Progenitor cell of endocrine pancreas (in vitro differentiated cells): ENCODE results near the gene KLHL15. TPM values are rescaled to one million over a fixed set of nuclear protein-coding genes. Genes with fewer than 3 reads are reported as not detected.

ENCODE experiments used
- DNase-seq: peaks from one replicate; pipeline ENCODE4 v3.0.0; 2021; ENCODE audit warnings: low spot score; ENCODE audit not compliant: unreplicated experiment
- H3K27ac Mint-ChIP-seq: 2 replicates; pipeline ENCODE4 v1.8.0; 2021; ENCODE audit warnings: mild to moderate bottlenecking, moderate library complexity, mixed read lengths
- H3K27me3 Mint-ChIP-seq: 2 replicates; pipeline ENCODE4 v1.8.0; 2021; ENCODE audit warnings: mixed read lengths
- H3K36me3 Mint-ChIP-seq: 2 replicates; pipeline ENCODE4 v1.8.0; 2022; ENCODE audit warnings: mixed read lengths; ENCODE audit not compliant: insufficient read depth
- H3K4me1 Mint-ChIP-seq: 2 replicates; pipeline ENCODE4 v1.8.0; 2021; ENCODE audit warnings: low read depth, mixed read lengths
- H3K4me3 Mint-ChIP-seq: 2 replicates; pipeline ENCODE4 v1.8.0; 2021; ENCODE audit warnings: low read depth, mild to moderate bottlenecking, moderate library complexity, mixed read lengths
- H3K9me3 Mint-ChIP-seq: 2 replicates; pipeline ENCODE4 v1.8.0; 2021; ENCODE audit warnings: low read depth, mixed read lengths
- total RNA-seq: library from RNA; stranded (reverse); gene quantifications from 2 replicates; pipeline ENCODE4 v1.2.1, GENCODE V29; 2021
- TF ChIP-seq, protein P1 (sequence below): fragments of 200-600 bp; sonication (generic); IDR thresholded peaks from one replicate; pipeline ENCODE4 v1.5.0; 2021; ENCODE audit warnings: antibody characterized with exemption, mild to moderate bottlenecking; ENCODE audit not compliant: unreplicated experiment

The KLHL15 gene
- total RNA-seq, 1 donor from 2014 or later = 16.0 TPM

DNA sequence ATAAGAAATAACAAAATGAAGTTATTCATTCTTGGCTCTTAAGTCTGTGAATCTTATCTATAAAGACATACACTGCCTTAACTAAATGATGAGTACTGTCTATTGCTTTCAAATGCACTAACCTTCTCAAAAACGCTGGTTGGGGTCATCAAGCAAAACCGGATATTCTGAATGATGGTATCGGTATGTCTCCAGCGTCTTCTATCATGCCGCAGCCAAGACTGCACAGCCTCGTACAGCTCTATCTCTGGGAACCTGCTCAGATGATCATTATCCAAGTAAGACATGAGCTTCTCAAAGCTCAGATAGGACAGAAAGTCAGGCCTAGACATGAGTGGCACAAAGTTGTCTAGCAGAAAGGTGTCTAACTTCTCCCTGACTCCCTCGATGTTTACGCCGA is 21.1 kb downstream of the KLHL15 start:
- peaks cover 18% of the 10 kb centered on the region for H3K36me3 Mint-ChIP-seq

DNA sequence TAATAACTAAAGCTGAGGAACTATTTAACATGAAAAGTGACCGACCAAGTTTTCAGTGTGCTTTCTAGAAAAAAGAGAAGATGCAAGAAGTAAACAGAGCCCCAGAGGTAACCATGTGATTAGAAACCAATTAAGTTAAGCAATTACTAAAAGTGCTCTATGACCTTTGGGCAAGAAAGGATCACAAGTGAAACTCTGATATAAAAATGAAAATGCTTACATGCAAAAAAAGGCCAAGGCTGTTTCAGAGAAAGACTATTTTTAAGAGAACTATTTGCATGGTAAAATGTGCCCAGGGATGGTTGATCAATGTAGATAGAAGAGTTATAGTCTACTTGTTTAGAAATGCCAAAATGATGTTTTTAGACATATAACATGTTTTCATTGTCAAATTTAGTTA is 22.0 kb downstream of the KLHL15 start:
- peaks cover 7% of the 10 kb centered on the region for H3K4me1 Mint-ChIP-seq
- no peaks in the 10 kb centered on the region for H3K9me3 Mint-ChIP-seq
- no peak for DNase-seq
- H3K4me3 Mint-ChIP-seq = no peak overlapping the region
- H3K36me3 Mint-ChIP-seq = peaks cover 15% of the 10 kb centered on the region
- H3K27me3 Mint-ChIP-seq = no peaks in the 10 kb centered on the region
- TF ChIP-seq, protein P1, sequence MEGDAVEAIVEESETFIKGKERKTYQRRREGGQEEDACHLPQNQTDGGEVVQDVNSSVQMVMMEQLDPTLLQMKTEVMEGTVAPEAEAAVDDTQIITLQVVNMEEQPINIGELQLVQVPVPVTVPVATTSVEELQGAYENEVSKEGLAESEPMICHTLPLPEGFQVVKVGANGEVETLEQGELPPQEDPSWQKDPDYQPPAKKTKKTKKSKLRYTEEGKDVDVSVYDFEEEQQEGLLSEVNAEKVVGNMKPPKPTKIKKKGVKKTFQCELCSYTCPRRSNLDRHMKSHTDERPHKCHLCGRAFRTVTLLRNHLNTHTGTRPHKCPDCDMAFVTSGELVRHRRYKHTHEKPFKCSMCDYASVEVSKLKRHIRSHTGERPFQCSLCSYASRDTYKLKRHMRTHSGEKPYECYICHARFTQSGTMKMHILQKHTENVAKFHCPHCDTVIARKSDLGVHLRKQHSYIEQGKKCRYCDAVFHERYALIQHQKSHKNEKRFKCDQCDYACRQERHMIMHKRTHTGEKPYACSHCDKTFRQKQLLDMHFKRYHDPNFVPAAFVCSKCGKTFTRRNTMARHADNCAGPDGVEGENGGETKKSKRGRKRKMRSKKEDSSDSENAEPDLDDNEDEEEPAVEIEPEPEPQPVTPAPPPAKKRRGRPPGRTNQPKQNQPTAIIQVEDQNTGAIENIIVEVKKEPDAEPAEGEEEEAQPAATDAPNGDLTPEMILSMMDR = no peak
- no peak overlapping the region for H3K27ac Mint-ChIP-seq

More for the DNA sequence above, 21.1 kb downstream of the KLHL15 start:
- Mint-ChIP-seq H3K27ac (no peak overlapping the region), H3K27me3 (no peaks in the 10 kb centered on the region), H3K4me3 (no peak overlapping the region), H3K9me3 (no peaks in the 10 kb centered on the region), H3K4me1 (peaks cover 7% of the 10 kb centered on the region)
- TF ChIP-seq, protein P1 = no peak
- no peak for DNase-seq

GRCh38 chrX:24002792-24003191 is 24.2 kb downstream of the KLHL15 start:
- no peak for DNase-seq
- peaks cover 19% of the 10 kb centered on the region for H3K36me3 Mint-ChIP-seq
- H3K9me3 Mint-ChIP-seq = no peaks in the 10 kb centered on the region
- TF ChIP-seq, protein P1 = no peak
- H3K27ac Mint-ChIP-seq = no peak overlapping the region
- peaks cover 5% of the 10 kb centered on the region for H3K4me1 Mint-ChIP-seq
- H3K4me3 Mint-ChIP-seq = no peak overlapping the region
- no peaks in the 10 kb centered on the region for H3K27me3 Mint-ChIP-seq

DNA sequence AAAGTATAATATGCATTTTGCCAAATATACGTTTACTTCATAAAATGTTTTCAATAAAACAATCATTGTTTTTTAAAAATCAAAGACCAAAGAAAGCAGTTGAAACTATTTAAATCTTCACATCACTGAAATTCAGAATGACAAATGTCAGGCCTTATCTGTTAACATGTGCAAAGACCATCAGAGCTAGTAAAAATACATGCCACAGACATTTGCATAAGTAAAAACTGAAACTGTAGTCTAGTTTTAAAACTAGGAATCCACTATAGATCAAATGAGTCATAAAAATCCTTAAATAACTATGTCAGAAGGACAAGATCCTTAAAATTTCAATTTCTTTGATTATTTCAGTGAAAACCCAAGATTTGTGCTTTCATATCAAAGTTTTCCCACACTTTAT is 24.8 kb downstream of the KLHL15 start:
- TF ChIP-seq, protein P1 = no peak
- H3K4me3 Mint-ChIP-seq = no peak overlapping the region
- peaks cover 19% of the 10 kb centered on the region for H3K36me3 Mint-ChIP-seq
- H3K9me3 Mint-ChIP-seq = no peaks in the 10 kb centered on the region
- H3K27me3 Mint-ChIP-seq = no peaks in the 10 kb centered on the region
- no peak for DNase-seq
- peaks cover 5% of the 10 kb centered on the region for H3K4me1 Mint-ChIP-seq
- no peak overlapping the region for H3K27ac Mint-ChIP-seq

DNA sequence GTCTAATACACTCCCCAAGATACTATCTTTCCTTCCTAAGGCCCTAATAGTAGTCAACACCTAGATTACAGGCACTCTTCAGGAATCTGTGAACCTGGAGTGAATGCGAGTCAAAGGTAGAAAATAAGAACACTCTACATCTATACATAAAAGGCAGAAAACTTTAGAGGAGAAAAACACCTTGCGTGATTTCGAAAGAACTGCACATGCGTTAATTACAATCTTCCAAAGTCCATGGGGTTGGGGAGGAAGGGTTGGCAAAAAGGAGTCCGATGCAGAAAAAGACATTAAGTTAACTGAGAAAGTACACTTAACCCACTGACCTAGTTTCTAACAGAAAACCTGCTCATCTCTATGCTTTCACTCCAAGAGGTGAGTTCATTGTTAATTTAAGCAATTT is 27.3 kb downstream of the KLHL15 start:
- H3K9me3 Mint-ChIP-seq = no peaks in the 10 kb centered on the region
- peaks cover 18% of the 10 kb centered on the region for H3K36me3 Mint-ChIP-seq
- no peak for DNase-seq
- no peaks in the 10 kb centered on the region for H3K27me3 Mint-ChIP-seq
- TF ChIP-seq, protein P1 = no peak
- peak overlapping the region; percentile 49 for H3K27ac Mint-ChIP-seq
- peaks cover 1% of the 10 kb centered on the region for H3K4me1 Mint-ChIP-seq
- no peak overlapping the region for H3K4me3 Mint-ChIP-seq
